ENCODE results near the gene NRCAM. TPM values are rescaled to one million over a fixed set of nuclear protein-coding genes. Genes with fewer than 3 reads are reported as not detected.

NRCAM gene
- total and polyA plus RNA-seq, 2 of the 8 experiments (the other 6 are each of a cell fraction or from before 2014, with no cell fraction given), result 2.7 to 3.8 TPM

GRCh38 chr7:108203537-108203936 is 252.7 kb downstream of the NRCAM start (continued):
- TF ChIP-seq CHD7 (IDR thresholded peaks at IDR 0.05; ENCODE audit: insufficient replicate concordance, low read length), result no peak
- TF ChIP-seq YY1 (IDR thresholded peaks at IDR 0.05; ENCODE audit: low read depth, low read length), result no peak

Measured in H1 (cell line).